GM21367 (cell line): ENCODE measurements around the gene LMBR1L.

ENCODE experiments used
- ATAC-seq: cut with Tn5 transposase; IDR thresholded peaks from one replicate; pipeline ENCODE4 v1.9.1; 2021; ENCODE audit not compliant: unreplicated experiment

The LMBR1L gene

GRCh38 chr12:49055092-49055491 lies 55.6 kb downstream of the LMBR1L start:
- no peak for ATAC-seq

GRCh38 chr12:49054524-49054923 lies 56.1 kb downstream of the LMBR1L start:
- ATAC-seq, result no peak

GRCh38 chr12:49054096-49054495 lies 56.6 kb downstream of the LMBR1L start:
- no peak for ATAC-seq

- no peak for ATAC-seq
Measured at GRCh38 chr12:49052451-49053208, 58.0 kb downstream of the LMBR1L start.

GRCh38 chr12:49051777-49052438 lies 58.7 kb downstream of the LMBR1L start:
- no peak for ATAC-seq

- no peak for ATAC-seq
Measured at GRCh38 chr12:49051373-49051764, 59.3 kb downstream of the LMBR1L start.

- ATAC-seq, result no peak
Measured at GRCh38 chr12:49050507-49051372, 59.9 kb downstream of the LMBR1L start.

GRCh38 chr12:49049566-49050224 lies 61.0 kb downstream of the LMBR1L start:
- no peak for ATAC-seq

- ATAC-seq, result no peak
Measured at GRCh38 chr12:49048953-49049352, 61.7 kb downstream of the LMBR1L start.
